ENCODE data around the gene UCK2. TPM values are rescaled to one million over a fixed set of nuclear protein-coding genes. Genes with fewer than 3 reads are reported as not detected.
"Not testable (repeated sequence)": the region's sequence is repeated elsewhere in the genome, so short reads cannot be mapped to it uniquely, and the experiment has no call there.

Gene UCK2
- 103 TPM for total RNA-seq

DNA sequence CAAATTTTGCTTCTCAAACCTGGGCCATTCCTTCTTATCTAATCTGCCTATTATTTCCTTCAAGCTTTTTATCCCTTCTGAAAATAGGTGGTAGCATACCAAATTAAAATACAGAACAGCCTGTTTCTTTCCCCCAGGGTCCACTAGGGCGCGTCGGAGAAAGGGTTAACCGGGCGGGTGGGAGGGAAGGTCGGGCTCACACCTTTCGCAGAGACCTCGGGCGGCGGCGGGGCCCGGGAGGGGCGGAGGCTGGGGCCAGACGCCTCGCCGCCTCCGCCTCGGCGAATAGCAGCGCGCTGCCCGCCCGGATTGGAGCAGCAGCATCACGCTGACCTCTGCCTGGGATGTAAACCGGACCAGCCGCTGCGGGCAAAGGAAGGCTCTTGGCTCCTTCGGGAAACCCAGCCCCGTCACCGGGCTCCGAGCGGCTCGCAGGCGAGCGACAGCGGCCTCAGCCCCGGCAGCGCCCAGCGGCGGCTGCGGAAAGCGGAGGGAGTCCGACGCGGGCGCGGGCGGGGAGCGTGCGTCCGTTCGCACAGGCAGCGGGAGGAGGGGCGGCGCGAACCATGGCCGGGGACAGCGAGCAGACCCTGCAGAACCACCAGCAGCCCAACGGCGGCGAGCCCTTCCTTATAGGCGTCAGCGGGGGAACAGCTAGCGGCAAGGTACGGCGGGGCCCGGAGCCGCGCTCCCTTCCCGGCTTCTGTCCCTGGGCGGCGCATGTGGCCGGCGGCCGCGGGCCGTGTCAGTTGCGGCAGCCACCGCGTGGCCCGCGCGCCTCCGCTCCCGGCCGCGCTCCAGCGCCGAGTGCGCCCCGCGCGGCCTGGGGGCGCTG lies at the start of gene UCK2:
Gene UCK2 (plus strand): TSS at position 347 of the 835 bp plus-strand sequence. CDS start 220 bp downstream, at position 567.
- DNase-seq, result peak; percentile 80

DNA sequence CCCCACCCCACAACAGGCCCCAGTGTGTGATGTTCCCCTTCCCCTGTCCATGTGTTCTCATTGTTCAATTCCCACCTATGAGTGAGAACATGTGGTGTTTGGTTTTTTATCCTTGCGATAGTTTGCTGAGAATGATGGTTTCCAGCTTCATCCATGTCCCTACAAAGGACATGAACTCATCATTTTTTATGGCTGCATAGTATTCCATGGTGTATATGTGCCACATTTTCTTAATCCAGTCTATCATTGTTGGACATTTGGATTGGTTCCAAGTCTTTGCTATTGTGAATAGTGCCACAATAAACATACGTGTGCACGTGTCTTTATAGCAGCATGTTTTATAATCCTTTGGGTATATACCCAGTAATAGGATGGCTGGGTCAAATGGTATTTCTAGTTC lies 49.2 kb upstream of the UCK2 start:
- not testable (repeated sequence) for DNase-seq

- DNase-seq, result not testable (repeated sequence)
Measured at GRCh38 chr1:165783519-165783918, 43.9 kb upstream of the UCK2 start.

DNA sequence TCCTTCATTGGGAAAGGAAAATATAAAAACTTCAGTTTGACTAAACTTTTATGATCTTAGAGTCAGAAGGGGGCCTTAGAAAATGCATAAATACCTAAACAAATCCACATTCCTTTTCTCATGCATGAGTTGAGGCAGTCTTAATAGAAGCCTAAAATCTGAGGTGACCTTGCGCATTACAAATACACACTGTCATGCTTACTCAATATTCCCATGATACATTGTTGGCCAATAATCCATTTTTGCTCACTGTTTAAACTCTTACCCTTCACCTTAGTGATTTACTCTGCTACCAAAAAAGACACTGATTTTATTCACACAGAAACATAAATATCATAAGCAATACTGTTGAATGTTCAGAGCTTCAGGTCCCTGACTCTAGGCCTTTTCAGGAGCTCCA lies 39.7 kb upstream of the UCK2 start:
- DNase-seq, result no peak

GRCh38 chr1:165793951-165794350 lies 33.5 kb upstream of the UCK2 start:
- DNase-seq, result no peak

GRCh38 chr1:165795894-165796293 lies 31.5 kb upstream of the UCK2 start:
- DNase-seq, result no peak

DNA sequence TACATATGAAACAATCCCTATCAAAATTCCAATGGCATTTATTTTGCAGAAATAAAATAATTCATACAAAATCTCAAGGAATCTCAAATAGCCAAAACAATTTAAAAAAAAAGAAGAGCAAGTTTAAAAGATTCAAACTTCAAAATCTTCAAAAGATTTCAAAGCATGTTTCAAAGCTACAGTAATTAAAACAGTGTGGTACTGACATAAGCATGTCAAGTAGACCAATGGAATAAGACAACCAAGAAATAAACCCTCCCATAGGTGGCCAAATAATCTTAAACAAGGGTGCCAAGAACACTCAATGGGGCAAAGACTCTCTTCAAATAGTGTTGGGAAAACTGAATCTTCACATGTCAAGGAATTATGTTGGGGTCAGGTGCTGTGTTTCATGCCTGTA lies 28.0 kb upstream of the UCK2 start:
- DNase-seq, result no peak

DNA sequence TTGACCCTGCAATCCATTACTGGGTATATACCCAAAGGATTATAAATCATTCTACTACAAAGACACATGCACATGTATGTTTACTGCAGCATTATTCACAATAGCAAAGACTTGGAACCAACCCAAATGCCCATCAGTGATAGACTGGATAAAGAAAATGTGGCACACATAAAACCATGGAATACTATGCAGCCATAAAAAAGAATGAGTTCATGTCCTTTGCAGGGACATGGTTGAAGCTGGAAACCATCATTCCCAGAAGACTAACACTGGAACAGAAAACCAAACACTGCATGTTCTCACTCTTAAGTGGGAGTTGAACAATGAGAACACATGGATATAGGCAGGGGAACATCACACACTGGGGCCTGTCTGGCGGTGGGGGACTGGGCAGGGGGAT lies 22.9 kb upstream of the UCK2 start:
- DNase-seq, result not testable (repeated sequence)

DNA sequence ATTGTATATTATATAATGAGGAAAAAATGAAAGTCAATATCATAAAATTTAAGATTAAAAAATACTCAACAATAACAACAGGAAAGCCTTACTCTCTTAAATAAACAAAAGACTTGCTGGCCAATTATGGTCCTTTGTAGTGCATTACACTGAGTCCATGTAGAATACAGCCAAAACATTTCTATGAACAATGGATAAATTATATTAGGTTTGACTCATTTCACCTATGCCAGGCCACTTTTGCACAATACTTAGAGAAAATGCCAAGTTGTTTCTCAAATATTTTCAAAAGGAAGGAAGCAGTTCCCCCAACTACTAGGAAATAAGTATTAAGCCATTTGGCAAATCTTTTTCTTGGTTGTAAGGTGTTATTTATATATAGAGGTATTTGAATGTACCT lies 19.8 kb upstream of the UCK2 start:
- no peak for DNase-seq

GRCh38 chr1:165815725-165816124 lies 11.7 kb upstream of the UCK2 start:
- no peak for DNase-seq

DNA sequence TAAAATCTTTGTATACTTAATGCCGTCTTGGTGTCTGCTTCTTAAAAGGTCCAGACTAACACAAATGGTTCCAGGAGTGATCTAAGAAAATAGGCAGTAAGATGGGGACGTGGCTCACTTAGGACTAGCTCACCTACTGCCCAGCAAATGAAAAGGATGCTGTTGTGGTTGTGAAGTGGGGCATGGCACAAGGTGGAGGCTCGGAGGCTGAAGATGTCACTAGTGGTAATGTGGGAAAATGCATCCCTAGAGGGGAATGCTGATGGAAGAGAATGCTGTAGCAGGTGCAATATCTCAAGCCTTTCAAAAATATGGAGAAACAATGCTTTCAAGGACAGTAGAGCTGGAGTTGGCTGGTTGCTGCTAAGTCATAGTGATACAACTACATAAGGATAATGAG lies 11.3 kb upstream of the UCK2 start:
- no peak for DNase-seq

- no peak for DNase-seq
Measured at GRCh38 chr1:165816826-165817497, 10.5 kb upstream of the UCK2 start.

DNA sequence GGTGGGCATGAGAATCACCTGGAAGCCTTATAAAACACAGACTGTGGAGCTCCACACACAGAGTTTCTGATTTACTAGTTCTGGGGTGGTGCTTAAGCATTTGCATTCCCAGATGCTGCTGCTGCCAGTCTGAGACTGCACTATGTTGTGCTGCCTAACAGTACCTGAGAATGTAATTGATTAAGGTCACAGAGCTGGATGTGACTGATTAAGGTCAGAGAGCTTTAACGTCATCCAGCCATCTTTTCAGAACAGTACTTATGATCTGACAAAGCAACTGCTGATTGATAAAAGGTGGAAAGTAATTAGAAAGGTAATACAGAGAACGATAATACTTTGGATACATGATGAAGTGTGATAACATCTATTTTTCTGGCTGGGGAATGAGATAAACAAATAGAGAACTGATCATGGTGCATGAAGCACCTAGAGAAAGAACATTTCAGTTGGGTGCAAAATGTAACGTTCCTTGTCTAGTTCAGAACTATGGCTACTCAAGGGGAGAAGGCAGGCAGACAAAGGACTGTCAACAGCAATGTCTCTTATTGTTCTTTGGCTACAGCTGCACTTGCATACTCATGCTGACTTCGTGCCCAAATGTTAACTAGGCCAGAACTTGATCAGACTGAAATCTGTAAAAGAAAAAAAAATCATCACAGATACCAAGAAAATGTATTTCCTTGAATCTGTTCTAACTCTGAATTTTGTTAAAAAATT lies 3.7 kb upstream of the UCK2 start:
- no peak for DNase-seq

- DNase-seq, result no peak
Measured at GRCh38 chr1:165824269-165824643, 3.2 kb upstream of the UCK2 start.

DNA sequence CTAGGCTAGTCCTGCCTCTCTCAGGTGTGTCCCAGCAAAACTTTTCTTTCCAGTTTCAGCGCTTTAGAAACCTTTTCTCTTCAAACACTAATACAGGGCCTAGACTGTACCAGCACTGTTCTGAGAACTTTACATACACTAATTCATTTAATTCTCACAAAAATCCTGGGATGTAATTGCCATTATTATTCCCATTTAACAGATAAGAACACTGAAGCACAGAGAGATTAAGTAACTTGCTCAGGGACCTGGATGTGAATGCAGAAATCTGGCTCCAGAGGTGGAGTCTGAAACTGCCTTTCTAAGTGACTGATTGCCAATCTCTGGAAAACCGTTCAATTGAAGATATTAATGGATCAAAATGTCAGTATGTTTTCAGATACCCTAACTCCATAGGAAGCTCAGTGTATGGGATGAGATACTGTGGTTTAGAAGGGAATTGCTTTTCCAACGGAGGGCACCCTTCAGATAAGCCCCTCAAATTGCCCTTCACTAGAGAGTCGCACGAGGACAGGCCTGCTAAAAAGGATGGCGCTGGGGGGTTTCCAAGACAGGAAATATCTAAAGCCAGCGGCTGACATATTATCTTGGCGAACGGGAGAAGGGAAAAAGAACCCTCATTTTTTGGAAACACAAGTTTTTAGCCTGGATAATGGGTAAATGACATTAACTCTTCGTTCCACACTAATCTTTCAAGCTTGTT lies 698 bp upstream of the UCK2 start:
- DNase-seq, result no peak

DNA sequence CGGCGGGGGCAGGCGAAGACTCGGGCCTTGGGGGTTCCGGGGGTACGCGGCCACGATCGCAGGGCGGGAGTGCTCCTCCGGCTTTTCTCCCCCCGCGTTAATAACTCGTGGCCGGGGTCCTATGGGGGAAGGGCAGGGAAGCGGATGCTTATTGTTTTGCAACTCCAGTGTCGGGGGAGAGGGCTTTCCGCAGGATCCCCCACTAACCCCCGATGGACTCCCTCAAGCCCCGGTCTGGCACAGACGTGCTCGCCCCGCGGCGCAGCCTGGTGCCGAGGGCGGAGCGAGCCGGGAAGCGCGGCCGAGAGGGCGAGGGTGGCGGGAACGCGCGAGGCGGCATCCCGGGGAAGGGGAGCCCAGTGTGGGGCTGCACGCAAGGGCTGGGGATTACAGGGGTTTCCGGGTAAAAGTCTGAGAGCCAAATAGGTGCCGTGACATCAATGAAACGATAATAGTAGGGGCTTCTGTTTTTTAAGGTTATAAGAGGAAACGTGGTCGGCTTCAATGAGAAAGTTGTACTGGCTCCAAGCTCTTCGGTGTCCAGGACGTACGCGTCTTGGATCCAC lies 772 bp downstream of the UCK2 start:
- DNase-seq, result peak; percentile 17

DNA sequence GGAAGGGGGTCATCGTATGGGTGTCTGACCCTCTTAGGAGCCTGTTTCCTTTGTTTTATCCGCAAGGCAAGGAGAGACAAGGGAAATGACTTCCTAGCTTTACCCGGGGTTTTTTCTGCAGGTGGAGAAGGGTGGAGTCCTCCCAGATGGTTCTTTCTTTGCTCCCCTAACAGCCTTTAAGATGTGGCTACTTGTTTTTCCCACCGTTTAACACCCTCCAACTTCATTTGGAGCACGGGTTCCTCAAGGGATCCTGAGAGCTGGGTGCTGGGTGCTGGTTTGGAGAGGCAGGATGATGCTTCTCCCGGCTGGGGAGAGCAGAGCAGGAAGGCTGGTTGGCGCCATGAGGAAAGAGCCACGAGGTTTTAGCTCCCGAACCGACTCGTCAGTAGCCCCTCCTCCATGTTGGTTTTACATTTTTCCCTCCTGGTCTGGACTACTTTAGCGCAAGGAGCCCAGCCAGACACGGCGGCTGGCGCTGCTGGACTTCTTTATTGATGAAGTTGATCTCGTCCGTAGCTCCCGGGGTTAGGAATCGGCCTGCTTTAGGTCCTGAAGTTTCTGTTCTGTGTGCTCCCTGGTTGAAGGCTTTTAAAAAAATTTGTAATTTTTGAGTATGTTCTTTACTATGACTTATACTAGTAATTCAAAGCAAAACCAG lies 1.4 kb downstream of the UCK2 start:
- peak; percentile 32 for DNase-seq

DNA sequence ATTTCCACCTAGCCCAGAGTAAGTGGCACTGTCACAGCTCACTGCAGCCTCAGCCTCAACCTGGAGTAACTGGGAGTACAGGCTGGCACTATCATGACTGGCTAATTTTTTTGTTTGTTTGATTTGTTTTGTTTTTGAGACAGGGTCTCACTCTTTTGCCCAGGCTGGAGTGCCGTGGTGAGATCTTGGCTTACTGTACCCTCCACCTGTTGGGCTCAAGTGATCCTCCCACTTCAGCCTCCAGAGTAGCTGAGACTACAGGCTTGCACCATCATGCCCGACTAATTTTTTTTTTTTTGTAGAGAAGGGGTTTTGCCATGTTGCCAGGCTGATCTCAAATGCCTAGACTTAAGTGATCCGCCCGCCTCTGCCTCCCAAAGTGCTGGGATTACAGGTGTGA lies 2.5 kb downstream of the UCK2 start:
- no peak for DNase-seq

GRCh38 chr1:165831146-165831545 lies 3.7 kb downstream of the UCK2 start:
- DNase-seq, result no peak

DNA sequence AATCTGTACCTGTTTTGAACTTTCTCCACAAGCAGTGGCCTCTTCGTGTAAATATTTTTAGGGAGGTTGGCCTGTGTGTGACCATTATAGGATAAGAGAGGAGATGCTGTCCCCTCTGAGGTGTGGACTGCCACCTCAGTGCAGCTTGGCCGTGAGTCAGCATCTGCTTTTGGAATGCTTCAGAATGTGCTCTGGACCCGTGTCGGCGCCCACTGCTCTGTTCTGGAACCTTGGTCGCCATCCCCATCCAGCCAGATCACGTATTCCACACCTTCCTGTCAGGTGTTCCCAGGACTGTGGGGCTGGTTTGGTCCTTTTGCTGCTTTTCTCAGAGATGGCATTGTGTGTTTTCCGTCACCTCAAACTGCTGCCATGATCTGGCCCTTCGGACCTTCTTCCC lies 5.5 kb downstream of the UCK2 start:
- no peak for DNase-seq

DNA sequence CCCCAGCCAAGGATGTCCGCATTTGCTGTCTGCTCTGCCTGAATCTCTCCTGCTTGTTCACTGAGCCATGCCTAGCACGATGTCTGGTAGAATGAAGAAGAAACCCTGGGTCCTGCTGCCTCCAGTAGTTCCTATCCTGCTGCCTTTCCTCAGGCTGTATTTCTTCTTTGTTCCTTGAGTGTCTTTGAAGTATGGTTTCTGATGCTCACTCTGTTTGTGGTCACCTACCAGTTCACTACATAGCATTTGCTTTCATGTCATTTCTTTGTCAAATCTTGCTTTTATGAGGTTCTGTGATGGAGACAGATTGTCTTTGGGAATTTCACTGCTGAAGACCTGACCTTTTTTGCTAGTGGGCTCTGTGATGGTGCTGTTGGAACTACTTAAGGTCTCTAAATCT lies 5.9 kb downstream of the UCK2 start:
- no peak for DNase-seq

DNA sequence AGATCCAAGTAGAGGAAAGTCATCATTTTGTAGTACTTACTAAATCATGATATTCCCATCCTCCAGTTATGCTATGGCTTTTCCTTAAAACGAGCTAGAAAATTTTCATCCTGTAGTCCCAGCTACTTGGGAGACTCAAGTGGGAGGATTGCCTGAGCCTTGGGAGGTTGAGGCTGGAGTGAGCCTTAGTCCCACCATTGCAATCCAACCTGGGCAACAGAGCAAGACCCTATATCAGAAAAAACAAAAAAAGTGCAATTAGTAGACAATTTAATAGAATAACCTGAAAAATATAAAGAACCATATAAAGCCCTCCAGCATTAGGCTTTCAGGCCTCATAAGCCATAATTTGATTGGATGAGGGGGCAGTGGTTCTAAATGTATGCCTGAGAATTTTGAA lies 6.8 kb downstream of the UCK2 start:
- no peak for DNase-seq
